TTC549 (cell line): ENCODE measurements around the gene SMG6.
"Not testable (repeated sequence)": the region's sequence is repeated elsewhere in the genome, so short reads cannot be mapped to it uniquely, and the experiment has no call there.

ENCODE experiments used
- FAIRE-seq: peaks from 2 replicates; lab custom pipeline; 2012; peaks lifted over from hg19 to GRCh38; lab: Jason Lieb, UNC

Gene SMG6

DNA sequence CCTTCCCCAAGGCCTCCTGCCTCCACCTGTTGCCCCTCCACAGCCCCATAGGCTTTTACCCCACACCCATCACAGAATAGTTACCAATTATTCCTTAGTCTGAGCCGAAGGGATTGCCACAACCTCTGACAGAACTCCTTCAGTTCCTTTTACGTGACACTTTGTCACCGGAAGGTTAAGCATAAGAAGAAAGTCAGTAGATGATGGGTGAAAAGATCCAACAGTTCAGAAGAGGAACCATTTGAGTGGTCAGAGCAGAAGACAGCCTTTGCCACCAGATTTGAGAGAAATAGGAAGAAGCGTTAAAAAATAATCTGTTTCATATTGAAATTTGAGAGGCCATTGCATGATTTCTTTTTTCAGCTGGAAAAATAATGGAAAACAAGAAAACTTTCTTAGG is 1.3 kb upstream of the SMG6 start:
- FAIRE-seq, result no peak

DNA sequence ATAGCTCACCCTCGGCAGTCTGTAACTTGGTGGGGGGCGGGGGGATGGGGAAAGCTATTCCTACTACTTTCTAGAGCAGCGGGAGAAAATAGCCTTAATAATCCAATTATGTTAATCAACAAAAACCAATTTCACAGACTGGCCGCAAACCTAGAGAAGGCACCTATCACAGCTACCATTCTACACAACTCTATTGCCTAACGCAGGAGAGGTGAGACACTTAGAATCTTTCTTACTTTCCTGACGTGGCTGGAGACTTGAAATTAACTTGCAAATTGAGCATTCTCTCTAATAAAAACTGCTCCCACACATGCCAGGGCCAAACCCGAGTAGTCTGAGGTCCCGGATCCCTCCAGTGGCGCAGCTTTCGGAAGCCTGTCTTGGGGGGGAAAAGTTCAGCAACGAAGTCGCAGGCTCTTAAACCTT is 794 bp downstream of the SMG6 start:
- FAIRE-seq, result no peak

DNA sequence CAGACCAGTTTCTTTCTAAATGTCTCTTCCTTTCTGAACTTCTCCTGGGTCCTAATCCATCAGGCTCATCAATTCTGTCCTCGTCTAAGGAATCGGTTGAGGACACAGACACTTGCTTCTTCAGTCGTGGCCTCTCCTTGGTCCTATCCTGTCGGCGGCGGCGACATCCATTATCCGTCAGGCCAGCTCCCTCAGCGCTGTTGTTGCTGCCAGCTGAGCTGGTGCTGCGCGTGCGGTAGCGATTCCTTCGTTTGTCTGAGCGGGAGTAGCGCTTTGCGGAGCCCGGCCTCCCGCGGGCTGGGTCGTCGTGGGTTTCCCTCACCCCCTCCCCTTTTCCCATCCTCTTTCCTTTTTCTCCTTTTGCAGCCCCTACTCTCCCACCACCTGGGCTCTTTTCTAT is 3.8 kb downstream of the SMG6 start:
- FAIRE-seq, result no peak

DNA sequence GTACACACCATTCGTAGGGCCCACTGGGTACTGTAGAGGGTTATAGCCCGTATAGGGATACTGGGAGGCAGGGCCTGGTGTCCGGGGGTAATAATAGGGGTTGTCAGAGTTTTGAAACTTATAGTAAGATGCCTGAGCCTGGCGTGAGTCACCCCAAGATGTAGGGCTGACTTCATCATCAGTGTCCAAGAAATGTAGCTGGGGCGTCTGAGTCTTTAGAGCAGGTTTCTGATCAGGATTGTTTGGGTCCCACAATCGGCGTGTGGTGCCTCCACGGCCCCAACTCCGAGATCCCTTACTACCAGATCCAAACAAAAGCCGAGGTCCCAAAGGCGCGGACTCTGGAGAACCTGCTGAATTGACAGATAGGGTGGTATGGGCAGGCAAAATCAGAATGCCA is 4.4 kb downstream of the SMG6 start:
- no peak for FAIRE-seq

DNA sequence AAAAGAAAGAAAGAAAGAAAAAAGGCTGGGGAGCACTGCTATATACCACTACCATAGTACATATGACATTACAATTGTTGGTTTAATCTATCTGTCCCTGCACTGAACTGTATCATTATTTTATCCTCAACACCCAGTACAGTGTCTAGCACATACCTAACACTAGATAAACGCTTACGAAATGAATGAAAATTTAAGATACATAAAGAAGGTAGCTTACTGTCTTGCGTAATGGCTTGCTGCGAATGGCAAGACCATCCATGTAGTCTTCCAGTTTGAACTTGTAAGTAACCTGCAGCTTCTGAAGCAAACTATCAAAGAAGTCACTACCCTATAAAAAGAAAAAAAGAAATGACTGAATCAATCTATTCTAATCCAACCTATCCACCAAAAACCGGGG is 6.6 kb downstream of the SMG6 start:
- FAIRE-seq, result no peak

DNA sequence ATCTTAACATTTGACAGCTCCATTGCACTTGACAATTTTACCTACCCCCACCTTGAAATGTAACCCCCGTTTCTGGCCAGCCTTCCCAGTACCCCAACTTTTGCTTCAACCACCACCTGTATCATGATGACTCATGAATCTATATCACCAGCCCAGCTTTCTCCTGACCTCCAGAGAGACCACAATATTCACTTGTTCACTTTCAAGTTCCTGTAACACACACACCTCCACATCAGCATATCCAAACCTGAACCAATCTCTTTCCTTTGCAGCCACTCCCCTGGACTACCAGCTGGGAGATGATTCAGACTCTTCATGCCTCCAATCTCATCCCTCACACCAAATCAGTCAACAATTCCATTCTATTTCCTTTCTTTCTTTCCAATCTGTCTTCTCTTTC is 8.0 kb downstream of the SMG6 start:
- FAIRE-seq, result no peak

DNA sequence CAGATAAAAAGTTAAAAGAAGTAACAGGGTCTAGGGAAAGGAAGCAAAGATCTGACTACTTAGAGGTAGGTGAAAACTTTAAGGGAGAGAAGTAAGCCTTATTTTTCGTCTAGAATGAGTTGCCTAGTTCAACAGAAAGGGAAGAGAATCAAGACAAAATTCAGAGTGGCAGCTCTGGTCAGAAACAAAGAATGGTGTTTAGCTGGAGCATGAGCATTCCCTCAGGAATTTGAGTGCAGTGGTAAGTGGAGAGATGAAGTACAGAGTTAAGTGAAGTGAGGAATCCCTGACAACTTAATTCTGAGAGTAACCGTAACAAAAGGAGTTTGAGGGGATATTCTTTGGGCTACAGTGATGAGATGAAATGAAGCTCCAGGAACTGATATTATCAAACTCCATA is 11.5 kb downstream of the SMG6 start:
- FAIRE-seq, result no peak

DNA sequence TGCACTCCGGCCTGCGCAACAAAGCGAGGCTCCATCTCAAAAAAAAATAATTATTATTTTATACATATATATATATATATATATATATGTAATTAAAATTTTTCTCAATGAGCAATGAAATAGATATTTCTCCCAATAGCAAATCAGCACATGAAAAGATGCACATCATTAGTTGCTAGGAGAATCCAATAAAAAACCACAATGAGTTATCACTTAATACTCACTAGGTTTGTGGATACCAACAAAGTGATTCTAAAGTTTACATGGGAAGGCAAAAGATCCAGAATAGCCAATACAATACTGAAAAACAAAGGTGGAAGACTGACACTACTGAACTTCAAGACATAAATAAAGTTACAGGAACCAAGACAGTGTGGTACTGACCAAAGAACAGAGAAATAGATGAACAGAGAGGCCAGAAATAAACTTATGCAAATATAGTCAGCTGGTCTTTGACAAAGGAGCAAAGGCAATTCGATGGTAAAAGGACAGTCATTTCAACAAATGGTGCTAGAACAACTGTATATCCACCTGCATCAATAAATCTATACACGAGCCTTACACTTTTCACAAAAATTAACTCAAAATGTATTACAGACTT is 13.6 kb downstream of the SMG6 start:
- no peak for FAIRE-seq

DNA sequence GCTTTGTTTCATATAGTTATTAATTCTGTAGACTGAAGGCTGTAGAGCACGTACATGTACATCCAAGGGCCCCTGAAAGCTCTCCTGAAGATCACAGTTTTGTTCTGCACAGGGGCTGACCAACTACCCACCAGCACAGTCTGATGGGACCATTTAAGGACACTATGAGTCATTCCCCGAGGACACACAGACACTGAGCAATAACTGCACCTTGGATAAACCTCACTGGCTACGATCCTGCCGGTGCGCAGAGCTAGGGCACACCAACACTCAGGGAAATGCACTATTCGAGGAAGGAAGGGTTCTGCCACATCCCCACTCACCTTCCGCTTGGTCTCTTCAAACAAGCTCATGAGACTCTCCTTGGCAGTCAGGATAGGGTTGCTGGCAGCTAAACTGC is 20.3 kb downstream of the SMG6 start:
- no peak for FAIRE-seq

DNA sequence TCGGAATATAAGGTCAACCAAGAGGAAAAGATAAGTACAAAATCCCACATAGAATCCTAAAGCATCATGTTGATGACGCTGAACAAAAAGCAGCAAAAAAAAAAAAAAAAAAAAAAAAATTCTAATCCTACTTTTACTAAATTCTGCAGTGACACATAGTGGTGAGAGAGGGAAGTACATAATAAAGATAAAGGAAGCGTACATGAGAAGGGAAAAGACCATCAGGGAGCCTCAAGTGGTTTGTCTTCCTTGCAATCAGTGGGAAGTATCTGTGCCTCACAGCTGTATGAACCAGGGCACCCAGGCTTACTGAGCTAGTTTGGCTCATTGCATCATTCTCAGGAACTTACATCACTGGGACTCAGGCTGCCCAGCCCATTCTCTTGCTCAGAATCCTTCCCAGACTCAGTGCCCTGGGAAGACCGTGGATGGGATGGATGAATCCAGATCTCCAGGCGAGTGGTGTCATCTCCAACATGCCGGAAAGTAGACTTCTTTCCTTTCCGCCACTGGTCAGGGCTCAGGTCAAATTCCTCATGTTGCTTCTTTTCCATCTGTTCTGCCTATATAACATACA is 21.2 kb downstream of the SMG6 start:
- FAIRE-seq, result peak; percentile 92

DNA sequence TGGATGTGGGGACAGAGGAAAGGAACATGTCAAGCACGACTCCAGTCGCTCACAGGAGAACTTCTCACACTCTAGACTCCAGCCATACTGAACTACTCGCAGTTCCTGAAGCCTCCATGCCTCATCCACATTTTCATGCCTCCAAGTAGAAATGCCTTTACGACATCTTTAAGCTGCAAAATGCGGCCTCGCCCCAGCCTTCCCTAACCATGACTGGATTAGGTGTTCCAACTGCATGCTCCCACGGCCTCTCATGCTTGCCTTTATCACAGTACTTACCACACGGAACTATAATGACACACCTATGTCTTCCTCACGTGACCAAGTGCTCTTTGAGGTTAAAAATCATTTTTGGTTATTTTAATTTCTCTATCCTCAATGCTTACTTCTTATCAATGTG is 23.9 kb downstream of the SMG6 start:
- FAIRE-seq, result no peak

DNA sequence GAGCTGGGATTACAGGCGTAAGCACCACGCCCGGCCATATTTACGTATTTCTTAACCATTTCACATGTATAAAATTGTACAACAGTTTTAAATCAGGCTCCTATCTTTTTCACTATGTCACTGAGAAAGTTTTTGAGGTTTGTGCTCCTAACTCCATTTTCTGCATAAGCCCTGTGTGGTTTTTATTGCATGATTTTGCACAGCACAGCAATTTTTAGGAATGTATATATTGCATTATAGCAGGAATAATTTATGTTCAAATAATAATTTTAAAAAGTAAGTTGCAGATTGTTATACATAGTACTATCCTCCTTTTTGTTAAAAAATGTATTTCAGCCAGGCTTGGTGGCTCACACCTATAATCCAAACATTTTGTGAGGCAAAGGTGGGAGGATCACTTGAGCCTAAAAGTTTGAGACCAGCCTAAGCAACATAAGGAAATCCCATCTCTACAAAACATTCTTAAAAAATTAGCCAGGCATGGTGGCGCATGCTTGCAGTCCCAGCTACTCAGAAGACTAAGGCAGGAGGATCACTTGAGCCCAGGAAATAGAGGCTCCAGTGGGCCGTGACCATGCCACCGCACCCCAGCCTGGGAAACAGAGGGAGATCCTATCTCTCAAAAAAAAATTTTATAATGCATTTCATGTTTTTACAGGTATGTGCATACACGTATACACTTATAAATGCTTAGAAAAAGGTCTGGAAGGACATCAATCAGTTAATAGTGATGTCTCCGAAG is 26.0 kb downstream of the SMG6 start:
- no peak for FAIRE-seq

DNA sequence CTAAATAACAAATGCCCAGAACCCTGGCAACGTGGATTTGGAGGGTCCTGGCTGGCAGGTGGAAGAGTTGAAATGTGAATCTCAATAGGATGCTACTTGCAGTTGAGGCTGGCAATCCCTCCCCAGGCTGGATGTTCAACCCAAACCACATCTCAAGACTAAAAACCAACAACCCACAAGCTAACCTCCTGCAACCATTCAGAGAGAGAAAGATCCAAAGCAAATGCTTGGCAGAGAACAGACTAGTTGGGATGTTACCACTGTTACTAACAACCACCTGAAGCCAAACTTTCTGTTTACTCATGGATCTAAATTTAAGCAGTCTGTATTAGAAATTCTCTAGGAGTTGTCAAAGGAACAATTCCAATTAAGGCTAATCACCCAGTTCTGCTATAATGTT is 27.9 kb downstream of the SMG6 start:
- FAIRE-seq, result no peak

DNA sequence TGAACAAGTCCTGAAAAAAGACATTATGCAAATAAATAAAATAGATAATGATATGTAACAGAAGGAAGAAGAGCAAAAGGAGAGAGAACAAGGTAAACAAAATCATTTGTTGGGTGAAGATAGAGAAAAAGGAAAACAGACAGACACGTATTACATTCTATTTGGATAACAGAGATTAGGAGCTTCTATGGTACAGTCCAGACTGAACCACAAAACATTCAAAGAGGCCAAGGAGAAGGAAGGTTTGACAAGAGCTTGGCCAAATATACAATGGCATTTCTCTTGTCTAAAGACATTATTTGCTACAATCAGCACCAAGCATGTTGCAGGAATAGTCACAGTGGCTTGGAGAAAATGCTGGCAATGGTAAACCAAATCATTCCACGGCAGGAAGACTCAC is 29.2 kb downstream of the SMG6 start:
- no peak for FAIRE-seq

DNA sequence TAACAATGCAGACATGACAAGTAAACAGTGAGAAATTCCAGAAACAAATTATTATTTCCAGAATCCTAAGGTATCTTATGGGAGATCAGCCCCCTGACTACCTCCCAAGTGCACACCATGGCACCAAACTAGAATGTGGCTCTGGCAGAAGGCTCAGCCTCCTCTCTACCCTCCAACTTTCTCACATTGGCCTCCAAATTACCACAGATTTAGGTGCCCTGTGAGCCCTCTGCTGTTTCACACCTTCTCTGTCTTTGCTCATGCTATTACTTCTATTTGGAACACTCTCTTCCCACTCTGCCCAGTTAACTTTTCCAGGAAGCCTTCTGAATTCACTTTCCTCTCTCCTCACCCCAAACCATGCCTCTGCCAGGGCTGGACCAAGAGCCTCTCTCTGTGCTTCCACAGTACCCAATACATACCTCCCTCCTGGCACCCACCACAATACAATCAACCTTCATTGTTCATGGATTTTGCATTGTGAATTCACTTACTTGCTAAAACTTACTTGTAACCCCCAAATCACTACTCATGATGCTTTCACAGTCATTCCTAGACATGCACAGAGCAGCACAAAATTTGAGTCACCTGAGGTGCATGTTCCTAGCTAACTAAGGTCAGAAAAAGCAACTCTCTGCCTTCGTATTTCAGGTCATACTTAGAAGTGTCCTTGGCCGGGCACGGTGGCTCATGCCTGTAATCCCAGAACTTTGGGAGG is 31.4 kb downstream of the SMG6 start:
- no peak for FAIRE-seq

DNA sequence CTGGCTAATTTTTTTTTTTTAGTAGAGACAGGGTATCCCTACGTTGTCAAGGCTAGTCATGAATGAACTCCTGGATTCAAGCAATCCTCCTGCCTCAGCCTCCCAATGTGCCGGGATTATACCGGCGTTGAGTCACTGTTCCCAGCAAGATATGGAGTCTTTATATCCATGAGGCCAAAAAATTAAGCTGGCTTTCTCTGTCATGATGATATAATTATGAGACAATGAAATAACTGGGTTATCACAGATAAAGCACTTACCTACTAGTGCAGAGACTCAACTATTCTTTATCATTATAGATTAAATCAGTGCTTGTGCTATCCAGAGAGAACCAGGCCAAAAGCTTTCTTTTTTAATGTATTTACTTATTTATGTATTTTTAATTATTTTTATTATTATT is 36.2 kb downstream of the SMG6 start:
- no peak for FAIRE-seq

DNA sequence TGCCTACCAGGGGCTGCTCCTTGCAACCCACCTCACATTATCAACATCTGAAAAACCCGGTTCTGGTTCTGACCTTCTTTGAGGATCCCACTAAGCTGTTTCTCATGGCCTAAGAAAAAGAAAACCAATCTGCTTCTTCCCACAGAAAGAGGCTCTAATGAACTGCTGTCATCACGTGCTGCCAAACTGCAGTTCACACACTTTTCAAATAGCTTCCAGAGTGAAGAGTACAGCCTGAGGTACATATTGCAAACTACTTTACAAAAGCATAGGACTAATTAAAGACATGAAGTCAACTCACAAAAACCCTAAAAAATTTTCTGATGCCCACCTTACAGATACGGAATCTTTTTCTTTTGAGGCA is 36.7 kb downstream of the SMG6 start:
- no peak for FAIRE-seq

DNA sequence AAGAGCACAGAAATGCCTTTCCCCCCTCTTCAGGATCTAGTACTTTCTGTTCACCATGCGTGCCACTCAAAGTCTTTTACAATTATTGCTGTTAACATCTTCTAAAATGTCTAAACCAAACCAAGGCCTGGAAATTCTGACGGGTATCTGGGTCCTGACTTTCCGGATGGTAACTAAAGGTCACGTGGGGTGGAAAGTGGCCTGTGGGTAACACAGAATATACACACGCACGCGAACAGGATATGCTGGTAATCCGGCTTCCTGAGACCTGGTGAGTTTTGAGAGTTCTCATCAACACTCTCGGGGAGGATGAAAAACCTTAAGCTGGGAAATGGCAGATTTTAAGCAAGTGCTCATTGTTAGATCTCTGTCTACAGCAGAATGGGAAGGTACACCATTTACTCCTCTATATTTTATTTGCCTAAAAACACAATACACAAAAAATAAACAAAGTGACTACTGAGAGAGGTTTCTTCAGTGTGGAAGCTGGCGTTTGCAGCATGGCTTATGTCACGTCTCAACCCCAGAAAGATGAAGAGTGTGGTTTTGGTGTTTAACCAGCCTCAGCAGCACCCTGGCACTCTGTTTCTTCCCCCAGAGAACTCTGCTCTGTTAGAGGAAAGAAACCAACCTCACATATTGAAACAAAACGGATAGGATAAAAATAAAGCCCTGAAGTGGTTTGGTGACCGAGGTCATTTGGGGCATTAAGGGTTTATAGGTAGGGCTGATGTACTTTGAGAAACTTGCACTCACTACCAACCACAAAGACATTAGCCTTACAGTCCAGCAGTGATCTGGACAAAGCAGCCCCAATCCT is 37.3 kb downstream of the SMG6 start:
- no peak for FAIRE-seq

DNA sequence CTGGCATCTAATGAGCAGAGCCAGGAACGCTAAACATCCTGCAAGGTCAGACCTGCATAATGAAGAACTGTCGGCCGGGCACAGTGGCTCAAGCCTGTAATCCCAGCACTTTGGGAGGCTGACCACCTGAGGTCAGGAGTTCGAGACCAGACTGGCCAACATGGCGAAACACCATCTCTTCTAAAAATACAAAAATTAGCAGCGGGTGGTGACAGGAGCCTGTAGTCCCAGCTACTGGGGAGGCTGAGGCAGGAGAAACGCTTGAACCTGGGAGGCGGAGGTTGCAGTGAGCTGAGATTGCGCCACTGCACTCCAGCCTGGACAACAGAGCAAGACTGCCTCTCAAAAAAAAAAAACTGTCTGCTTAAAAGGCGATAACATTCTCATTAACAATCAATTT is 38.4 kb downstream of the SMG6 start:
- not testable (repeated sequence) for FAIRE-seq

DNA sequence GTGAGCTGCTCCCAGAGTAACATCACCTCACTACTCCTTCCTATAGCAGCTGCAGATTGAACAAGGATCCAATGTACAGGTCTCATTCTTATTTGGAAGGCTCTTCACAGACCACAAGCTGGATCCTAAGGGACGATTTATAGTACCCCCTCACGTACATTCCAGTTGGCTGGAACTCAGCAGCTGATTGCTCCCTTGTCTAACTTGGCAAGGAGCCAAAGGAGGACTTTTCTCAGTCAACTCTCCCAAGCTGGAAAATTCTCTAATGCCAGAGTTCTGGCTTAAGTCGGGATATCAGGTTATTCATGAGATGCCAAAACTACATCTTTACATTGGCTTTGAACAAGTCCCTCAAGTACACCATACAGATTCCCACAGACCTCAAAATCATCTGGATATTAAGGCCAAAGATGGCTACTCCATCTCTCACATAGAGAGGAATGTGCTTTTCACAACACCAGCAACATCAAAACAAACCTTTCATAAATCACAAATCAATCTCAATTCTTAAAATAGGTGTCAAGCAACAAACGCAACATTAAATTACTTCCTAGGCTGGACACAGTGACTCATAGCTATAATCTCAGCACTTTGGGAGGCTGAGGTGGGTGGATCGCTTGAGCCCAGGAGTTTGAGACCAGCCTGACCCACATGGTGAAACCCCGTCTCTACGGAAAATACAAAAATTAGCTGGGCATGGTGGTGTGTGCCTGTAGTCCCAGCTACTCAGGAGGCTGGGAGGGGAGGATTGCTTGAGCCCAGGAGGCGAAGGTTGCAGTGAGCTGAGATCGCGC is 39.3 kb downstream of the SMG6 start:
- no peak for FAIRE-seq

DNA sequence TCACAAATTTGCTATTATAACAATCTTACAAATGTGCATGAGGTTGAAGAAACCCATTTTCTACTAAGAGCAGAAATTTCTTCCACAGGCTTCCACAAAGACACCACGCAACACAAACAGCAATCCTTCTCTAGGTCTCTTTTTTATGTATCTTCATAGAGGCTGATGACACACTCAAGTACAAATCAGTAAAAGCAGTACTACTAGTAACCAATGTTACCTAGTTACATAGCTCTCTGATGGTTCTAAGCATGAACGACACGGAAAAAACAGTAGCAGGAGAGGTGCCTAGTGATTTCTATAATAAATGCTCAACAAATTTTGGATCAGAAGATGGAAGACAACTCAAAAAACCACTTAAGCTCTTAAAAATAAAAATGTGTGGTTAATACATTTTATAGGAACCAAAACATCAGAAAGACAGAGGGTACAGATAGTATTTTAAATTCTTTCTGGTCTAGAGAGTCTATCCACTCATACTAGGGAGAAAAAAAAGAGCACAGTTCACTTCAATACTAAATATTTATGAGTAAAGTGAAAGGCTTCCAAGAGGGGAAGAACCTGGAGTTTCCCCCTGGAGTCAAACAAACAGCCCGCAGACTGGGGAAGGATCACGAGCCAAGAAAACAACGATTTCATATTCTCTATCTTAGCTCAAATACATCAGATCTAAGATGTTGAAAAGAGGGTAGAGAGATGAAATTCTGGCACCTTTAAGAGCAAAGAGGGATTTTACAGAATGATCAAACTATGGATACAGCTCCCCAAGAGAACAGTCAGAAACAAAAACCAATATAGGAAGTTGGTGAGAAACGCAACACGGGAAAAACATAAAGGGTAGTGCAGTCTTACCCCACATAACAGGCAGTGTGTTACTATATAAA is 40.2 kb downstream of the SMG6 start:
- no peak for FAIRE-seq
